Activated T-helper 1 cell treated with Interleukin-2 at 50 U/mL for 16 hours (primary cell): ENCODE measurements around the gene LEMD1.
"Not testable (repeated sequence)": the region's sequence is repeated elsewhere in the genome, so short reads cannot be mapped to it uniquely, and the experiment has no call there.

Source experiments
- DNase-seq: peaks from one replicate; pipeline ENCODE4 v3.0.0-alpha.2; 2020; ENCODE audit warnings: low read depth

The LEMD1 gene

GRCh38 chr1:205379056-205379455 lies 42.8 kb downstream of the LEMD1 start:
- DNase-seq = no peak

GRCh38 chr1:205377355-205377754 lies 44.5 kb downstream of the LEMD1 start:
- no peak for DNase-seq

- DNase-seq = no peak
Observed at GRCh38 chr1:205376739-205377138, 45.1 kb downstream of the LEMD1 start.

GRCh38 chr1:205375835-205376545 lies 45.9 kb downstream of the LEMD1 start:
- no peak for DNase-seq

- no peak for DNase-seq
Observed at GRCh38 chr1:205374210-205375078, 47.4 kb downstream of the LEMD1 start.

- DNase-seq = no peak
Observed at GRCh38 chr1:205373798-205374175, 48.1 kb downstream of the LEMD1 start.

- DNase-seq = no peak
Observed at GRCh38 chr1:205373022-205373797, 48.6 kb downstream of the LEMD1 start.

- DNase-seq = no peak
Observed at GRCh38 chr1:205371871-205372660, 49.8 kb downstream of the LEMD1 start.

- DNase-seq = no peak
Observed at GRCh38 chr1:205370780-205371179, 51.1 kb downstream of the LEMD1 start.

- no peak for DNase-seq
Observed at GRCh38 chr1:205369701-205370123, 52.1 kb downstream of the LEMD1 start.

- no peak for DNase-seq
Observed at GRCh38 chr1:205368478-205368877, 53.4 kb downstream of the LEMD1 start.

GRCh38 chr1:205365945-205366463 lies 55.9 kb downstream of the LEMD1 start:
- no peak for DNase-seq

GRCh38 chr1:205365086-205365485 lies 56.8 kb downstream of the LEMD1 start:
- DNase-seq = not testable (repeated sequence)

- no peak for DNase-seq
Observed at GRCh38 chr1:205360891-205361290, 61.0 kb downstream of the LEMD1 start.

GRCh38 chr1:205359771-205360565 lies 61.9 kb downstream of the LEMD1 start:
- no peak for DNase-seq

- DNase-seq = no peak
Observed at GRCh38 chr1:205358579-205358978, 63.3 kb downstream of the LEMD1 start.

GRCh38 chr1:205357567-205357966 lies 64.3 kb downstream of the LEMD1 start:
- no peak for DNase-seq

- no peak for DNase-seq
Observed at GRCh38 chr1:205356440-205357139, 65.3 kb downstream of the LEMD1 start, which contains the start of gene KLHDC8A. Gene KLHDC8A, minus strand, starts transcription at chr1:205356922. Its CDS starts 13,318 bp downstream, at chr1:205343604.

- DNase-seq = no peak
Observed at GRCh38 chr1:205355075-205355453, 66.8 kb downstream of the LEMD1 start.
